ENCODE measurements around the gene MYBPHL.
A peak's percentile ranks its signal among the peaks of the same experiment; 100 is the strongest.

MYBPHL gene

GRCh38 chr1:109266965-109267364 is 39.8 kb downstream of the MYBPHL start:
- no peak for DNase-seq (ENCODE audit: low read depth in 1 of 2, low spot score in 1 of 2)

- no peak for DNase-seq (ENCODE audit: low read depth in 1 of 2, low spot score in 1 of 2)
These were observed 41.0 kb downstream of the MYBPHL start for GRCh38 chr1:109265741-109266330.

- DNase-seq (ENCODE audit: low read depth in 1 of 2, low spot score in 1 of 2): no peak
These were observed 41.8 kb downstream of the MYBPHL start for GRCh38 chr1:109265016-109265415.

DNA sequence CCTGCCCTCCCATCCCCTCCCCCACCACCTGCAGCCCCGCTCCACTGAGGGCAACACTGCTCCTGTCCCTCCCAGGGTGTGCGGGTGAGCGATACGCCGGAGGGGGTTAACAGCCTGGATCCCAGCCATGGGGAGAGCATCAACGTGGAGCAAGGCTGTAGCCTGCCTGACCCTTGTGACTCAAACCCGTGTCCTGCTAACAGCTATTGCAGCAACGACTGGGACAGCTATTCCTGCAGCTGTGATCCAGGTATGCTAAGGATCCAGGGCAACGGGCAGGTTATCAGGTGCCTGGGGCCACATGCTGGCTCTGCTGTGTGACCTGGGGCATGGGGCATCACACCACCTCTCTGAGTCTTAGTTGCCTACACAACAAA is 42.4 kb downstream of the MYBPHL start:
- DNase-seq (ENCODE audit: low read depth in 1 of 2, low spot score in 1 of 2): no peak

DNA sequence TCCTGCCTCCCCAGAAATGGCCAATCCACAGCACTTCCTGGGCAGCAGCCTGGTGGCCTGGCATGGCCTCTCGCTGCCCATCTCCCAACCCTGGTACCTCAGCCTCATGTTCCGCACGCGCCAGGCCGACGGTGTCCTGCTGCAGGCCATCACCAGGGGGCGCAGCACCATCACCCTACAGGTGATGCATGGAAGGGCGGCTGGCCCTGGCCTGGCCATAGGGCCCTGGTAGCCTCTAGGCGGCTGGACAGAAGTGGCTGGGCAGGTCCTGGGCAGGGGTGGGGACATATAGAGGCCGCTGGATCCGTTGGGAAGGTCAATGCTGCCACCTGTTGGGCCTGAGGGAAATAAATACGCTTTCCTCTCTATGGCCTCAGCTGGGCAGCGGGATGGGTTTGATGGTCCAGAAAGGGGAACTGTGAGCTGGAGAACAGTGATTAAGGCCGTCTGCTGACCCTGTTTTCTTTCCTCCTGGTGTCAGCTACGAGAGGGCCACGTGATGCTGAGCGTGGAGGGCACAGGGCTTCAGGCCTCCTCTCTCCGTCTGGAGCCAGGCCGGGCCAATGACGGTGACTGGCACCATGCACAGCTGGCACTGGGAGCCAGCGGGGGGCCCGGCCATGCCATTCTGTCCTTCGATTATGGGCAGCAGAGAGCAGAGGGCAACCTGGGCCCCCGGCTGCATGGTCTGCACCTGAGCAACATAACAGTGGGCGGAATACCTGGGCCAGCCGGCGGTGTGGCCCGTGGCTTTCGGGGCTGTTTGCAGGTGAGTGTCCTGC is 43.0 kb downstream of the MYBPHL start:
- peak; percentile 53 to 77 for DNase-seq (ENCODE audit: low read depth in 1 of 2, low spot score in 1 of 2)

GRCh38 chr1:109263234-109263596 is 43.6 kb downstream of the MYBPHL start:
- DNase-seq (ENCODE audit: low read depth in 1 of 2, low spot score in 1 of 2): no peak

GRCh38 chr1:109262231-109263055 is 44.4 kb downstream of the MYBPHL start:
- DNase-seq (ENCODE audit: low read depth in 1 of 2, low spot score in 1 of 2): no peak

- no peak for DNase-seq (ENCODE audit: low read depth in 1 of 2, low spot score in 1 of 2)
These were observed 45.2 kb downstream of the MYBPHL start for GRCh38 chr1:109261578-109261977.

DNA sequence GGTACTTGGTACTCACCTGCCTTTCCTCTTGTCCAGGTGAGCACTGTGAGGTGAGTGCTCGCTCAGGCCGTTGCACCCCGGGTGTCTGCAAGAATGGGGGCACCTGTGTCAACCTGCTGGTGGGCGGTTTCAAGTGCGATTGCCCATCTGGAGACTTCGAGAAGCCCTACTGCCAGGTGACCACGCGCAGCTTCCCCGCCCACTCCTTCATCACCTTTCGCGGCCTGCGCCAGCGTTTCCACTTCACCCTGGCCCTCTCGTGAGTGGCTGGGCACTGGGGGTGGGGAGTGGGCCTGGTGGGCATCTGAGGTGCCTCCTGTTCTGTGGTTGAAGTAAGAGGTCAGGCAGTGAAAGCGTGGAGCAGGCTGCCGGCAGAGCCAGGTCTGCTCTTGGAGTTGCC is 45.8 kb downstream of the MYBPHL start:
- DNase-seq (ENCODE audit: low read depth in 1 of 2, low spot score in 1 of 2): no peak

GRCh38 chr1:109259674-109260557 is 46.9 kb downstream of the MYBPHL start:
- DNase-seq (ENCODE audit: low read depth in 1 of 2, low spot score in 1 of 2): no peak

DNA sequence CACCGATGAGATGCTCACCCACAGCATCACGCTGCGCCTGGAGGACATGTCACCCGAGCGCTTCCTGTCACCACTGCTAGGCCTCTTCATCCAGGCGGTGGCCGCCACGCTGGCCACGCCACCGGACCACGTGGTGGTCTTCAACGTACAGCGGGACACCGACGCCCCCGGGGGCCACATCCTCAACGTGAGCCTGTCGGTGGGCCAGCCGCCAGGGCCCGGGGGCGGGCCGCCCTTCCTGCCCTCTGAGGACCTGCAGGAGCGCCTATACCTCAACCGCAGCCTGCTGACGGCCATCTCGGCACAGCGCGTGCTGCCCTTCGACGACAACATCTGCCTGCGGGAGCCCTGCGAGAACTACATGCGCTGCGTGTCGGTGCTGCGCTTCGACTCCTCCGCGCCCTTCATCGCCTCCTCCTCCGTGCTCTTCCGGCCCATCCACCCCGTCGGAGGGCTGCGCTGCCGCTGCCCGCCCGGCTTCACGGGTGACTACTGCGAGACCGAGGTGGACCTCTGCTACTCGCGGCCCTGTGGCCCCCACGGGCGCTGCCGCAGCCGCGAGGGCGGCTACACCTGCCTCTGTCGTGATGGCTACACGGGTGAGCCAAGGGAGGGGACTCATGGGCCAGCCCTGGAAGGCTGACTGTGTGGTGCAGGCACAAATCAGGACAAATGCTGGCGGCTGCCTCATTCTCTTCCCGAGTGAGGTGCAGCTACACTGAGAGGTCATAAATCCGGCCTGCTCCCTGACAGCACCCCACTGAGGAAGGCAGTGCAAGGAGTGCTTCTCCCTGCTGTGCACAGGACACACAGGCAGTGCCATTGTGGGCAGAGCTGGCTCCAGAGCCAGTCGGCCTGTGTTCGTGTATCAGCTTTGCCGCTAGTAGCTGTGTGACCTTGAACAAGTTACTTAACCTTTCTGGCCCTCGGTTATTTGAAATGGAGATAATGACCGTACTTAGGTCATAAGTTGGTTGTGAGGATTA is 48.0 kb downstream of the MYBPHL start:
- no peak for DNase-seq (ENCODE audit: low read depth in 1 of 2, low spot score in 1 of 2)

GRCh38 chr1:109257682-109258421 is 49.0 kb downstream of the MYBPHL start:
- no peak for DNase-seq (ENCODE audit: low read depth in 1 of 2, low spot score in 1 of 2)

DNA sequence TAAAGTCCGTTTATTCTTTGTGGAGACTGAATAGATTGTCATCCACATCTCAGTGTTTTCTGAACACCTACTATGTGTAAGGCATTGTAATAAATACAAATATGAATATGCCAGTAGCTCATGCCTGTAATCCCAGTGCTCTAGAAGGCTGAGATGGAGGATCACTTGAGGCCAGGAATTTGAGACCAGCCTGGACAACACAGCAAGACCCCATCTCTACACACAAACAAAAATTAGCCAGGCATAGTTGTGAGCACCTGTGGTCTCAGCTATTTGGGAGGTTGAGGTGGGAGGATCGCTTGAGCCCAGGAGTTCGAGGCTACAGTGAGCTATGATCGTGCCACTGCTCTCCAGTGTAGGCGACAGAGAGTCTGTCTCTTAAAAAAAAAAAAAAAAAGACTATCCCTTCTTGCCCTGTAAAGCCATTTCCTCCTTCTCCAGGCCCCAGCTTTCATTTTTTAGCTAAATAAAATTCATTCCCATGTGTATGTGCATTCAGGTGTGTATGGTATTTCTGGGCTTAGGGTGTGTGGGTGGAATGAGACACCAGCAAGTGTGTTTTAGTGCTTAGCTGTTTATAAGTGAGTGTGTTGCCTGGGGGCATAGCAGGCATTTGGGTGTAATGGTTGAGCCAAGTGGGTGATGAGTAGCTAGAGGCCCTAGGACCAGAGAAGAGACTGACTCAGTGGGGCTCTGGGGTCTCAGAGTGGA is 49.7 kb downstream of the MYBPHL start:
- DNase-seq (ENCODE audit: low read depth in 1 of 2, low spot score in 1 of 2): no peak

- no peak for DNase-seq (ENCODE audit: low read depth in 1 of 2, low spot score in 1 of 2)
These were observed 50.7 kb downstream of the MYBPHL start for GRCh38 chr1:109256085-109256484.

DNA sequence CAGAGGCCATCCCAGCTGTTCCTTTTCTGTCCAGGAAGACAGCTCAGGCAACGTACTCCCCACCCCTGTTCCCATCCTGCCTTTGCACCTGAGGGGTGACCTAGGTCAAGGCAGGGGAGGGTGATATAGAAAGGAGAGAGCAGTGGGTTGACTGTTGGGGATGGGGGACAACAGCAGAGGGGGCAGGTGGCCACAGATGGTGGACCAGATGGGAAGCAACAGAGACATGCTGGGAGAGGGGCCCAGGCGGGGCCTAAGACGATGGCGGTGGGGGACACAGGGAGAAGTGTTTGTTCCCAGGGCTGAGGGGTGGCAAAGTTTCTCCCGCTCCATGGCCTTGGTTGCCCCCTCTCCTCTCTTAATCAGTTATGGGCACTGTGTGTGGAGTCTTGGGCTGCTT is 51.1 kb downstream of the MYBPHL start:
- no peak for DNase-seq (ENCODE audit: low read depth in 1 of 2, low spot score in 1 of 2)

GRCh38 chr1:109255097-109255651 is 51.6 kb downstream of the MYBPHL start:
- no peak for DNase-seq (ENCODE audit: low read depth in 1 of 2, low spot score in 1 of 2)

DNA sequence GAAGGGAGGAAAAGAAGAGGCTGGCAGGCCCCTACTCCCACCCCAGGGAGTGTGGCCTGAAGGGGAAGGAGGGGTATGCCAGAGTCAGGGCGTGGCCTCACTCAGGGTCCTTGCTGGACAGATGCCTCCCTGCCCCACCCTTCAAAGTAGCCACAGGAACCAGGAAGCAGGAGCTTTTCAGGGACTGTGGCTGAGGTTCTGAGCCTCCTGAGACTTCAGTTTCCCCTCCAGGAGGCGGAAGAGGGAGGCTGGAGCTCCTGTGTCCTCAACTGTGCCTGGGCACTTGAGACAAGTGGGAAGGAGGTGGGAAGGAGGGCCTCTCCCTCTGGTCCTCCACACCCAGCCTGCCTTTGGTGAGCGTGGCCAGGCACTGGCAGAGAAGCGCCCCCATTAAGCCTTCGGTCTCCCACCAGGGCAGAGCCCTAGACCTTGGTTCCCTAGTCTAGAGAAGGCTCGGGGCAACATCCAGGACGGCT is 52.2 kb downstream of the MYBPHL start:
- DNase-seq (ENCODE audit: low read depth in 1 of 2, low spot score in 1 of 2): no peak
